GM19193 (cell line): ENCODE data around the gene POLR3B.

Experiments used
- POLR2A ChIP-seq: IDR thresholded peaks from 4 replicates; pipeline ENCODE4 v1.6.1; 2011; ENCODE audit not compliant: insufficient read depth, insufficient read length; ENCODE audit errors: extremely low read depth

POLR3B gene

DNA sequence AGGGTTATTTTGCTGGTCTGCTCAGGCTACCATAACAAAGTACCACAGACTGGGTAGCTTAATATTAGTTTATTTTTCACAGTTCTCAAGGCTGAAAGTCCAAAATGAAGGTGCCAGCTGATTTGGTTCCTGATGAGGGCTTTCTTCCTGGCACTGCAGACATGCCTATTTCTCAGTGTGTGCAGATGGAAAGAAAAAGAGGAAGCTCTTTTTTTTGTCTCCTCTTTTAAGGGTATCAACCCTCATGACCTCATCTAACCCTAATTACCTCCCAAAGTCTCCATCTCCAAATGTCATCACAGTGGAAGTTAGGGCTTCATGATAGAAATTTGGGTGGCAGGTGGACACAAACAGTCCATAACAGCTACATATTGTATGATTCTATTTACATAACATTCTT is 25.0 kb upstream of the POLR3B start:
- no peak for TF ChIP-seq POLR2A

DNA sequence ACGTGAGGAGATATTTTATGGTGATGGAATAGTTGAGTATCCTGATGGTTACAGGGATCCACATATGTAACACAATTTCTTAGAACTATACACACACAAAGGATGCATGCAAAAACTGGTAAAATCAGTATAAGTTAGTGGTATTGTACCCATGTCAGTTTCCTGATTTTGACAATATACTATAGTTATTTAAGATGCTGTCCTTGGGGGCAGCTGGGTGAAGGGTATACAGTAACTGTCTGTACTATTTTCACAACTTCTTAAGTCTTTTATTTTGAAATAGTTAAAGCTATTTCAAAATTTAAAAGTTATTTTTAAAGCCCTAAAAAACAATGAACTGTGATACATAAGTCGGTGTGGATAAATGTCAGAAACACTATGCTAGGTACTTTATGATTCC is 24.5 kb upstream of the POLR3B start:
- TF ChIP-seq POLR2A: no peak

- TF ChIP-seq POLR2A: no peak
Observed at GRCh38 chr12:106333756-106334155, 23.8 kb upstream of the POLR3B start.

- TF ChIP-seq POLR2A: no peak
Observed at GRCh38 chr12:106341086-106341877, 16.3 kb upstream of the POLR3B start.

- TF ChIP-seq POLR2A: no peak
Observed at GRCh38 chr12:106342397-106343213, 14.9 kb upstream of the POLR3B start.

GRCh38 chr12:106343214-106343528 is 14.4 kb upstream of the POLR3B start:
- TF ChIP-seq POLR2A: no peak

- TF ChIP-seq POLR2A: no peak
Observed at GRCh38 chr12:106344131-106344530, 13.4 kb upstream of the POLR3B start.

- TF ChIP-seq POLR2A: no peak
Observed at GRCh38 chr12:106345746-106346145, 11.8 kb upstream of the POLR3B start.

GRCh38 chr12:106348411-106348810 is 9.1 kb upstream of the POLR3B start:
- TF ChIP-seq POLR2A: no peak

DNA sequence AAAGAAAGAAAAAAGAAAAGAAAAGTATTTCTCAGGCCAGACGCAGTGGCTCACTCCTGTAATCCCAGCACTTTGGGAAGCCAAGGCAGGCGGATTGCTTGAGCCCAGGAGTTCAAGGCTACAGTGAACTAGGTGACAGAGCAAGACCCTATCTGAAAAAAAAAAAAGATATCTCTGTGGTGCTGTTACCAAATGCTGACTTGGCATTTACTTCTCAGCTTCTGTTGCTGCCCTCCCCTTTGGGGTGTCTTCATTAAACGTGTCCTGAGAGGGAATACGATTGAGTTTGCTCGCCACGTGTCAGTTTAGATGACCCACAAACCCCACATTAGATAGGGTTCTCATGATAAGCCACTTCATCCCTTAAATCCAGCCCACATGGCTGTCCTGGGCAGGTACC is 4.4 kb upstream of the POLR3B start:
- no peak for TF ChIP-seq POLR2A

GRCh38 chr12:106358396-106359241 is 1.1 kb downstream of the POLR3B start:
- TF ChIP-seq POLR2A: no peak

DNA sequence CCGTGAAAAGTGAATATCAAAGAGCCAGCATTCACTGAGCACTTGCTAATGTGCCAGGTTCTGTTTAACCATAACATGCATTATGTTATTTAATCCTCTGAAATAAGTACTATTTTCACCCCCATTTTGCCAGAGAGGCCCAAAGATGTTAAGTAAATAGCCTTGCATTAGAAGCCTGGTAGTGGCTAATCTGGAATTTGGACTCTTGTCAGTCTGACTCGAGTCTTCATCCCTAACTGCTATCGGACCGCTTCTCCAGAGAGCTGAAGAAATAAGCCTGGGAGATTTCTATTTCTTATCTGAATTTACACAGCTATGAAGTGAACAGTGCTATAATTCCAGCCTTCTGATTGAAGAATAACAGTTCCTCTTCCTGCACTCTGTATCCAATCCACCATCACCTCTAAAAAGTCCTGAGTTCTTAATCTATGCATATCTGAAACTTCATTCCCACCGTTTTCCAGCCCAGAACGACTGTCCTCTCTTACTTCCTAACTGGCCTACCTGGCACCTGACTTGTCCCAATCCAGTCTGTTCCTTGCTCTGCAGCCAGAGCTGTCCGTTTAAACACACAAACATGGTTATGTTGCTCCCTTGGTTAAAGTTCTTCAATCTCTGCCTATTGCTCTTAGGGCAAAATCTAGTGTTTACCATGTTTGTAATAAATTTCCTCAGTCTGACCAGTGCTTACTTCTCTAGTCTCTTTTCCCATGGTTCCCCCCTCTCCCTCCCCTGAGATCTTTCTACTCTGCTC is 2.3 kb downstream of the POLR3B start:
- no peak for TF ChIP-seq POLR2A

DNA sequence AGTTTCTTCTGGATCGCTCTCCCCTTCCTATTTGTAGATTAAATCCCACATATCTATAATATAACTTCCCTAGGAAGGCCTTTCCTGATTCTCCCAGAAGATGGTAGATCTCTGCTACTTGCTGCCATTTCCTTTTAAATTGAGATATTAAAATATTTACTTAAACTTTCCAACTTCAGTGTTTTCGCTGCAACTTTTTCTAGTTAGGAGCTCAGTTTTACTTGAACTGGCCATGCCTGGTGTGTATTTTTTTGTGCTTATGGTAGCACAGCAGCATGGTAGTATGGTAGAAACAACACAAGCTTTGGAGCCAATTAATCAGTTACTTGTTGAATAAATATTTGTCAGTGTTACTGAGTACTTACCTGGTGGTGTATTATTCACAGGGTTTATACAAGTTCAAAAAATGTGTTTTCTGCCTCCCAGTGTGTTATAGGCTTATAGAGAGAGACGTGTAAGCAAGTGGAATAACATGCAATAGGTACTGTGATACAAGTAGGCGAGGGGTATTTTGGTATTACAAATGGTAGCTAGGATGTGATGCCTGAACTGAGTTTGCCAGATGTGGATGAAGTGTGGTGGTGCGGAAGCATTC is 2.9 kb downstream of the POLR3B start:
- no peak for TF ChIP-seq POLR2A

GRCh38 chr12:106362971-106363370 is 5.4 kb downstream of the POLR3B start:
- no peak for TF ChIP-seq POLR2A

GRCh38 chr12:106364261-106364660 is 6.7 kb downstream of the POLR3B start:
- no peak for TF ChIP-seq POLR2A
